Measurements from ENCODE around the gene SHANK3. TPM values are rescaled to one million over a fixed set of nuclear protein-coding genes. Genes with fewer than 3 reads are reported as not detected.

SHANK3 gene
- total and polyA plus RNA-seq, 2 of the 8 experiments (the other 6 are each of a cell fraction or from before 2014, with no cell fraction given): 1.5 to 6.0 TPM

- WGBS, 2 experiments (ENCODE audit: extremely low coverage in 1 of 2, insufficient coverage in 1 of 2, insufficient read length in 1 of 2, insufficient replicate concordance in 2 of 2, low coverage in 1 of 2, low lambda C conversion rate in 2 of 2, missing lambda C conversion rate in 1 of 2): 9% methylated on average over 17 of the region's 17 CpGs; no CpG with 5 or more reads in 1 of the 2 experiments
- Histone ChIP-seq H2BK15ac (ENCODE audit: low read length) (0 out of 2 replicates have a peak overlapping the region, but pooled peaks have one; percentile 72), H3K79me2 (ENCODE audit: control insufficient read depth in 1 of 2, insufficient read depth in 2 of 2, low read length in 2 of 2) (no peaks in the 10 kb centered on the region), H3K18ac (ENCODE audit: extremely low read depth, low read length) (peak overlapping the region; percentile 96), H4K91ac (replicated peaks; ENCODE audit: insufficient read length, low read length) (peak overlapping the region; percentile 96), H2BK120ac (replicated peaks; ENCODE audit: low read depth, low read length) (peak overlapping the region; percentile 5), H3K4me3 (ENCODE audit: extremely low read depth in 1 of 4, insufficient read depth in 2 of 4, low read depth in 3 of 4, low read length in 4 of 4) (peak overlapping the region in 3 of 4 experiments; percentile 16 to 44 (median 31); a peak in 5 of 8 replicates), H3K27ac (ENCODE audit: low read depth, low read length) (peak overlapping the region; percentile 54; the same call in 1 of the 2 replicates), H3K9me3 (ENCODE audit: insufficient read depth in 2 of 2, low read depth in 1 of 2, low read length in 1 of 2) (peaks cover 0 to 8% of the 10 kb centered on the region in 2 experiments; a peak in 3 of 4 replicates), H2BK20ac (ENCODE audit: low read length) (peak overlapping the region; percentile 86), H3K27me3 (replicated peaks in 1 of 4; ENCODE audit: control insufficient read depth in 3 of 4, extremely low read depth in 1 of 4, insufficient read depth in 3 of 4, low read length in 3 of 4) (peaks cover 0 to 23% (median 17%) of the 10 kb centered on the region in 4 experiments; a peak in 6 of 7 replicates), H3K4me2 (ENCODE audit: insufficient read depth in 1 of 2, low read depth in 2 of 2, low read length in 2 of 2) (peak overlapping the region; percentile 60 to 67), H2BK12ac (ENCODE audit: low read depth, low read length) (peak overlapping the region; percentile 50; the same call in 1 of the 2 replicates), H3K79me1 (ENCODE audit: low read depth, low read length) (no peaks in the 10 kb centered on the region), H2BK5ac (ENCODE audit: low read depth, low read length) (peak overlapping the region; percentile 92; the same call in 1 of the 2 replicates), H3K36me3 (ENCODE audit: control insufficient read depth in 2 of 4, insufficient read depth in 4 of 4, low read length in 3 of 4) (no peaks in the 10 kb centered on the region), H3K9ac (replicated peaks in 1 of 4; ENCODE audit: extremely low read depth in 1 of 4, low read depth in 3 of 4, low read length in 3 of 4) (no peak overlapping the region), H4K20me1 (replicated peaks in 1 of 2; ENCODE audit: control insufficient read depth in 1 of 2, insufficient read depth in 2 of 2, low read length in 2 of 2) (no peaks in the 10 kb centered on the region), H3K4ac (replicated peaks; ENCODE audit: insufficient read length, low read depth, low read length) (peak overlapping the region; percentile 44), H3K4me1 (replicated peaks in 1 of 4; ENCODE audit: control insufficient read depth in 3 of 4, insufficient read depth in 4 of 4, low read length in 3 of 4) (peaks cover 4 to 21% (median 17%) of the 10 kb centered on the region in 4 experiments), H3K14ac (ENCODE audit: insufficient read length) (no peak overlapping the region), H3K56ac (replicated peaks; ENCODE audit: insufficient read length, low read depth, low read length) (no peak overlapping the region), H4K8ac (ENCODE audit: extremely low read depth, insufficient read depth, low read length) (peak overlapping the region; percentile 36; the same call in 1 of the 2 replicates), H2AK5ac (ENCODE audit: low read depth, low read length) (peak overlapping the region; percentile 83; the same call in 1 of the 2 replicates), H3K23ac (ENCODE audit: insufficient read length) (no peak overlapping the region), H2AFZ (ENCODE audit: low read length) (0 out of 2 replicates have a peak overlapping the region, but pooled peaks have one; percentile 52), H4K5ac (ENCODE audit: insufficient read length, low read depth, low read length) (peak overlapping the region; percentile 76), H3K23me2 (ENCODE audit: low read depth, low read length) (peaks cover 4% of the 10 kb centered on the region; the same call in 1 of the 2 replicates)
- ChIA-PET CTCF (ENCODE audit: partially characterized antibody) (interaction anchor here (0.6 to 6.9 kb wide), 23 partner anchors 9 to 840 kb away, joined by 3 to 74 read pairs (median 6); partner anchors contain the start of genes ARSA and SCO2), POLR2A (ENCODE audit: partially characterized antibody) (interaction anchor here (0.9 to 2.0 kb wide), 10 partner anchors 8 to 78 kb away, joined by 3 to 8 read pairs (median 4); partner anchors contain the start of gene ARSA)
- peak; percentile 75 to 79 for DNase-seq (ENCODE audit: low read depth in 1 of 2, low spot score in 2 of 2)
- no peak for FAIRE-seq
- TF ChIP-seq TAF7 (optimal IDR thresholded peaks at IDR 0.05; ENCODE audit: borderline replicate concordance, low read depth, low read length) (no peak), TCF12 (IDR thresholded peaks at IDR 0.05; ENCODE audit: low read depth, low read length) (no peak), EP300 (IDR thresholded peaks at IDR 0.05; ENCODE audit: borderline replicate concordance in 1 of 2, low read depth in 2 of 2, low read length in 2 of 2) (peak in 1 of 2 experiments; percentile 21; a peak in 1 of 3 replicates), MAX (IDR thresholded peaks at IDR 0.05) (peak; percentile 41), E2F6 (IDR thresholded peaks at IDR 0.05) (peak; percentile 81; the same call in 1 of the 2 replicates), GABPA (IDR thresholded peaks at IDR 0.05; ENCODE audit: borderline replicate concordance, insufficient read depth, low read length) (no peak), TBP (IDR thresholded peaks at IDR 0.05; ENCODE audit: low read depth, low read length) (peak; percentile 60; the same call in 1 of the 2 replicates)
These were observed 30.7 kb upstream of the SHANK3 start for GRCh38 chr22:50641696-50642607.
